OCI-LY7 (cell line): ENCODE data around the gene TRIO.

Experiments used
- CTCF ChIP-seq: fragments of 200-600 bp; sonication (generic); conservative IDR thresholded peaks from 2 replicates; pipeline ENCODE4 v1.5.1; 2014; ENCODE audit warnings: mild to moderate bottlenecking, antibody characterized with exemption, low read length, moderate library complexity, mixed read lengths
- EZH2phosphoT487 ChIP-seq: fragments of 200-600 bp; sonication (generic); IDR thresholded peaks from 2 replicates; pipeline ENCODE4 v1.6.1; 2018; ENCODE audit warnings: low read depth, borderline replicate concordance, mild to moderate bottlenecking, mixed run types, antibody characterized with exemption, low read length, moderate library complexity, mixed read lengths

DNA sequence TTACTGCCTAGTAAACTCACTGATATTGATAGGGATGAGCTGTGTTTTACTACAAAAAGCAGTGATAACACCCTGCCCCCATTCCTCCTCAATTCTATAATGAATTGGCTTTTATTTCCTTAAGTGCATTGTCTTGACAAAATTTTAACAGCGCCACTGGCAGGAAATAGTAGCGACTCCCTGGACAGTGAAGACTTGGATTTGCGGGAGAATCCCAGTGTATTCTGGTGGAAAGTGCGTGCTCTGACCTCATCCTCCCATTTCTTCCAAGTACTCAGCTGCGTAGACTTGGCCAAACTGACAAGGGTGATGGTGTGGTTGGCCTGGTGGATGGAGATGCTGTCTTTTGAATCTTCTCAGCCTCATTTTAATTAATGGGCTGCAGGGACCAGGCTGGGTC is 5.3 kb downstream of the TRIO start:
- no peak for TF ChIP-seq CTCF
- no peak for TF ChIP-seq EZH2phosphoT487
